Measurements from ENCODE around the gene MUC21. TPM values are rescaled to one million over a fixed set of nuclear protein-coding genes. Genes with fewer than 3 reads are reported as not detected.

The MUC21 gene
- total and polyA plus RNA-seq, 9 of the 15 experiments (the other 6 are each of a cell fraction or from before 2014, with no cell fraction given) = not detected

GRCh38 chr6:30940361-30940986, 43.0 kb upstream of the MUC21 start, which contains the start of gene MUCL3 (continued):
- TF ChIP-seq CXXC5 (CRISPR knock-in tag; IDR thresholded peaks at IDR 0.05) (0 out of 2 replicates have a peak, but pooled peaks have one; percentile 16), FOSL1 (tag; conservative IDR thresholded peaks at IDR 0.05) (no peak)

GRCh38 chr6:30942338-30943060, 41.0 kb upstream of the MUC21 start:
- H2AFZ ChIP-seq (ENCODE audit: low read depth, low read length) = no peak overlapping the region
- no peak overlapping the region for H3K4me2 ChIP-seq (ENCODE audit: insufficient read depth, low read length)
- FAIRE-seq = peak; percentile 75
- H3K79me2 ChIP-seq (ENCODE audit: control insufficient read depth, insufficient read depth, low read length) = no peaks in the 10 kb centered on the region
- in situ Hi-C loops (cut with MboI) = no loop called here
- no peaks in the 10 kb centered on the region for H3K9me3 ChIP-seq (replicated peaks; ENCODE audit: control insufficient read depth, insufficient read depth, low read depth, low read length)
- H3K9me1 ChIP-seq (ENCODE audit: control insufficient read depth, insufficient read depth, low read length) = no peaks in the 10 kb centered on the region
- H3K9ac ChIP-seq (ENCODE audit: insufficient read depth in 1 of 2, low read depth in 2 of 2, low read length in 2 of 2) = no peak overlapping the region
- H3K36me3 ChIP-seq (ENCODE audit: control insufficient read depth, insufficient read depth, low read length) = no peaks in the 10 kb centered on the region
- intact Hi-C loops (cut with micrococcal nuclease) = loop anchor here (5.0 kb wide), 1 partner anchor 100 kb away; no protein-coding TSS in a partner anchor
- H3K4me3 ChIP-seq = no peak overlapping the region
- H3K4me1 ChIP-seq (replicated peaks in 1 of 2; ENCODE audit: control insufficient read depth in 2 of 2, insufficient read depth in 2 of 2, low read length in 2 of 2) = peaks cover 8 to 11% of the 10 kb centered on the region in 2 experiments
- ChIA-PET CTCF (ENCODE audit: low intra/inter-chr PET ratio) (interaction anchor here (0.6 to 1.1 kb wide), 4 partner anchors 32 to 140 kb away, joined by 3 to 4 read pairs (median 3); no protein-coding TSS in a partner anchor), POLR2A (interaction anchor here (0.6 to 0.9 kb wide), 4 partner anchors 9 to 454 kb away, joined by 3 read pairs; partner anchors contain the start of gene VARS2)
- DNase-seq (ENCODE audit: extremely low read depth in 1 of 4, low spot score in 3 of 4) = peak; percentile 83 to 91 (median 84)
- no peak overlapping the region for H3K27ac ChIP-seq (ENCODE audit: extremely low read depth, low read depth, low read length)
- WGBS (ENCODE audit: insufficient coverage, low coverage, missing lambda C conversion rate) = 4% methylated on average over 15 of the region's 15 CpGs
- peaks cover 37 to 80% of the 10 kb centered on the region in 2 experiments for H3K27me3 ChIP-seq (ENCODE audit: control insufficient read depth in 2 of 2, insufficient read depth in 2 of 2, low read length in 2 of 2)
- peak; percentile 94 for ATAC-seq
- H4K20me1 ChIP-seq (replicated peaks; ENCODE audit: control insufficient read depth, insufficient read depth, low read length) = peaks cover 12% of the 10 kb centered on the region; the same call in 1 of the 2 replicates
- BruUV-seq (replicated peaks) = no TSS peak
- TF ChIP-seq STAT5B (CRISPR knock-in tag; IDR thresholded peaks at IDR 0.05) = no peak
- TF ChIP-seq CTCF (IDR thresholded peaks at IDR 0.05 in 2 of 3, conservative IDR thresholded peaks at IDR 0.05 in 1 of 3; ENCODE audit: insufficient read depth in 2 of 3, low read depth in 1 of 3, low read length in 3 of 3) = peak; percentile 57 to 63 (median 61)
- no peak for TF ChIP-seq NUFIP1 (IDR thresholded peaks at IDR 0.05; ENCODE audit: partially characterized antibody)
- peak; percentile 96 for TF ChIP-seq TEAD2 (tag; IDR thresholded peaks at IDR 0.05)
- no peak for TF ChIP-seq NKRF (IDR thresholded peaks at IDR 0.05; ENCODE audit: borderline replicate concordance)
- TF ChIP-seq CREB3 (tag; conservative IDR thresholded peaks at IDR 0.05; ENCODE audit: low read depth) = no peak
- TF ChIP-seq CXXC5 (CRISPR knock-in tag; IDR thresholded peaks at IDR 0.05) = peak; percentile 44; the same call in 1 of the 2 replicates
- TF ChIP-seq SMARCA5 (IDR thresholded peaks at IDR 0.05) = no peak
- TF ChIP-seq HNRNPK (IDR thresholded peaks at IDR 0.05; ENCODE audit: low read depth, low read length, poor library complexity, severe bottlenecking) = no peak
- no peak for TF ChIP-seq USF2 (CRISPR knock-in tag; IDR thresholded peaks at IDR 0.05)
